A549 (cell line): ENCODE measurements around the gene ARHGAP42.

Source experiments
- KDM5A ChIP-seq: fragments of 200-600 bp; sonication (generic); IDR thresholded peaks from 2 replicates; pipeline ENCODE4 v1.6.1; 2016; ENCODE audit warnings: antibody characterized with exemption, mild to moderate bottlenecking
- NR3C1 ChIP-seq: fragments of >200 bp; sonication (Bioruptor Twin); formaldehyde crosslinking; IDR thresholded peaks from 3 replicates; pipeline ENCODE4 v1.6.1; 2017
- POLR2A ChIP-seq: IDR thresholded peaks from 2 replicates; pipeline ENCODE4 v1.6.1; 2012; ENCODE audit warnings: mild to moderate bottlenecking, low read length
- TF ChIP-seq, protein P1 (sequence below): fragments of >200 bp; sonication (Bioruptor Twin); formaldehyde crosslinking; IDR thresholded peaks from 3 replicates; pipeline ENCODE4 v1.5.1; 2016

DNA sequence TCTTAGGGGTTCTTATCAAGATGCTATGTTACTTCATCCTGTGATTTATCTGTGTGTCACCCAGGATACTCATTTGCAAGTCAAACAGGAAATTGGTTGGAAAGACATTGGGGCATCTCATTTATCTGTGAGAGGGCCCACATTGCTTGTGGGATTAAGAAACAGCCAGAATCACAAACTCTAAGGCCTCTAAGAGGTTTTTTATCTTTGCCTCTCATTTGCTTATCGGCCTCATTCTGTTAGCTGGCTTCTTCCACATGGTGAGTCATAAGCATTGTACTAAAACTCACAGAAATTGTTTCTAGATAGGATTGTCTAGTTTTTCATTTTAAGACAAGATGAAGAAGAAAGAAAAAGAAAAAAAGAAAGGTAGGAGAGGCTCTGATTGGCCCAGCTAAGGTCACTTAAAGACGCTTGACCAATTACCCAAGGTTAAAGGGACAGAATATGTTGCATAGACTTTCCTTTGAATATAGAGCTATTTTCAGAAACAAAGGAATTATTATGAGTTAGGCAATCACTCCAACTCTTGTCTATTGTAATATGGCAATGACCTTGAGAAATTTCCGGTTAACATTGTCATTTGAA is 121.9 kb downstream of the ARHGAP42 start:
- TF ChIP-seq POLR2A (no peak), KDM5A (no peak), NR3C1 (no peak)
- TF ChIP-seq, protein P1, sequence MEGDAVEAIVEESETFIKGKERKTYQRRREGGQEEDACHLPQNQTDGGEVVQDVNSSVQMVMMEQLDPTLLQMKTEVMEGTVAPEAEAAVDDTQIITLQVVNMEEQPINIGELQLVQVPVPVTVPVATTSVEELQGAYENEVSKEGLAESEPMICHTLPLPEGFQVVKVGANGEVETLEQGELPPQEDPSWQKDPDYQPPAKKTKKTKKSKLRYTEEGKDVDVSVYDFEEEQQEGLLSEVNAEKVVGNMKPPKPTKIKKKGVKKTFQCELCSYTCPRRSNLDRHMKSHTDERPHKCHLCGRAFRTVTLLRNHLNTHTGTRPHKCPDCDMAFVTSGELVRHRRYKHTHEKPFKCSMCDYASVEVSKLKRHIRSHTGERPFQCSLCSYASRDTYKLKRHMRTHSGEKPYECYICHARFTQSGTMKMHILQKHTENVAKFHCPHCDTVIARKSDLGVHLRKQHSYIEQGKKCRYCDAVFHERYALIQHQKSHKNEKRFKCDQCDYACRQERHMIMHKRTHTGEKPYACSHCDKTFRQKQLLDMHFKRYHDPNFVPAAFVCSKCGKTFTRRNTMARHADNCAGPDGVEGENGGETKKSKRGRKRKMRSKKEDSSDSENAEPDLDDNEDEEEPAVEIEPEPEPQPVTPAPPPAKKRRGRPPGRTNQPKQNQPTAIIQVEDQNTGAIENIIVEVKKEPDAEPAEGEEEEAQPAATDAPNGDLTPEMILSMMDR: no peak
